Fibroblast of skin of back (primary cell): ENCODE results near the gene SUPT16H.
A peak's percentile ranks its signal among the peaks of the same experiment; 100 is the strongest.
"Not testable (repeated sequence)": the region's sequence is repeated elsewhere in the genome, so short reads cannot be mapped to it uniquely, and the experiment has no call there.

Experiments used
- DNase-seq: peaks from one replicate; pipeline ENCODE4 v3.0.0-alpha.2; 2013

SUPT16H gene

GRCh38 chr14:21367582-21368144, 16.2 kb downstream of the SUPT16H start:
- DNase-seq, result no peak

- DNase-seq, result no peak
These were observed 27.3 kb downstream of the SUPT16H start for GRCh38 chr14:21356511-21356910.

GRCh38 chr14:21352587-21352986, 31.2 kb downstream of the SUPT16H start:
- no peak for DNase-seq

GRCh38 chr14:21350539-21350938, 33.3 kb downstream of the SUPT16H start:
- no peak for DNase-seq

GRCh38 chr14:21347201-21347600, 36.6 kb downstream of the SUPT16H start:
- no peak for DNase-seq

GRCh38 chr14:21346532-21347135, 37.2 kb downstream of the SUPT16H start:
- no peak for DNase-seq

GRCh38 chr14:21343035-21343794, 40.6 kb downstream of the SUPT16H start:
- no peak for DNase-seq

- no peak for DNase-seq
These were observed 49.5 kb downstream of the SUPT16H start for GRCh38 chr14:21334202-21334906.

- DNase-seq, result no peak
These were observed 50.9 kb downstream of the SUPT16H start for GRCh38 chr14:21332950-21333349.

- no peak for DNase-seq
These were observed 56.8 kb downstream of the SUPT16H start for GRCh38 chr14:21326972-21327371.

- DNase-seq, result no peak
These were observed 61.1 kb downstream of the SUPT16H start for GRCh38 chr14:21322716-21323115.

GRCh38 chr14:21320913-21321312, 62.9 kb downstream of the SUPT16H start:
- no peak for DNase-seq

GRCh38 chr14:21317398-21317797, 66.4 kb downstream of the SUPT16H start:
- no peak for DNase-seq

GRCh38 chr14:21313512-21313911, 70.3 kb downstream of the SUPT16H start:
- no peak for DNase-seq

GRCh38 chr14:21311614-21312013, 72.2 kb downstream of the SUPT16H start:
- DNase-seq, result no peak

GRCh38 chr14:21309956-21310355, 73.9 kb downstream of the SUPT16H start:
- no peak for DNase-seq

GRCh38 chr14:21309238-21309636, 74.6 kb downstream of the SUPT16H start:
- no peak for DNase-seq

GRCh38 chr14:21308479-21309237, 75.2 kb downstream of the SUPT16H start:
- DNase-seq, result peak; percentile 38

GRCh38 chr14:21308132-21308478, 75.7 kb downstream of the SUPT16H start:
- no peak for DNase-seq

- no peak for DNase-seq
These were observed 76.2 kb downstream of the SUPT16H start for GRCh38 chr14:21307637-21308036.

- not testable (repeated sequence) for DNase-seq
These were observed 81.0 kb downstream of the SUPT16H start for GRCh38 chr14:21302836-21303140.

- no peak for DNase-seq
These were observed 81.6 kb downstream of the SUPT16H start for GRCh38 chr14:21302013-21302835.
